AG09319 (cell line): ENCODE results near the gene PLCB1.

Experiments
- DNase-seq: peaks from one replicate; pipeline ENCODE4 v3.0.0-alpha.2; 2010; ENCODE audit warnings: low read depth; ENCODE audit errors: extremely low read depth
- CTCF ChIP-seq: IDR thresholded peaks from 2 replicates; pipeline ENCODE4 v1.5.1; 2011; ENCODE audit warnings: low read depth, mild to moderate bottlenecking, inconsistent platforms, low read length, moderate library complexity

PLCB1 gene

DNA sequence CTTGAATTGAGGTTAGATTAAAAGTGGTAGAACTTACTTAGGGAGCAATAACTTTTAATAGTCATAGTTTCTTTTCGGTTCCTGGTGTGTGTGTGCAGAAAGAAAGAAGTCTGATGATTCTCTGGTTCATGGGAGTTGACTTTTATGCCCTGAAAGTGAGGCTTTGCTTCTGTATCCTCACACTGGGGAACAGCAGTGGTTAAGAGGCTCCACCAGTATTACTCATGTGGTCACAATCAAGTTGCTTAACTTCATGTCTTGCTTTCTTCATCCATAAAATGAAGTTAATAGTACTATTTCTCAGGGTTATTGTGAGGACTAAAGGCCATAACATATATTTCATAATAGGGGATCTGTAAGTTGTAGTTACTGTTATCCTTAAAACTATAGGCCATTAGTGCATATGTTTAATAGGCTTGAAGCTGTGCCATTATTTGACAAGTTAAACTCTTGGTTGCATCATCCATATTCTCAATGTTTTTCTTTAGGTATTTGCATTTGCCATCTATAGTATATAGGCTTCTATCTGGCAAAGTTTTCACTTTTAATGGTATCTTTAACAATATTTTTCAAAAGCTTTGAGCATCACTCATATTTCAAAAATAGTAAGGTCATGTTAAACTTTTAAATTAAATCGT, 262.4 kb downstream of the PLCB1 start:
- DNase-seq: peak; percentile 23
- no peak for TF ChIP-seq CTCF

DNA sequence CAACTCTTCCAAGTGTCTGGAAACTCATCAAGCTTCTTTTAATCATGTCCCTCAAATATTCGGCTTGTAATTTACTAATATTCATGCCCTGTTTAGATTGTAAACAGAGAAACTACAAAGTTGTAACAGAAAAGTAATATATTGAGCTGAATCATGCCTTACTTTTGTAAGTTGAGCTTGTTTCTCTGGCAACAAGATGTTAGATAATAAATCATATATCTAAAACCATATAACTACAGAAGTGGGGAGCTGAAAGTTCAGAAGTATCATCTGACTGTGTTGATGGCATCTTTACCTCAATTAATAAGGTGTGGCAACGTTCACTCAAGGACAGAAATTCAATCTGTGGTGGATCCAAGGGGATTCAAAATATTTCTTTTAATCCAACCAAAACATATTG, 263.9 kb downstream of the PLCB1 start:
- no peak for TF ChIP-seq CTCF
- no peak for DNase-seq

DNA sequence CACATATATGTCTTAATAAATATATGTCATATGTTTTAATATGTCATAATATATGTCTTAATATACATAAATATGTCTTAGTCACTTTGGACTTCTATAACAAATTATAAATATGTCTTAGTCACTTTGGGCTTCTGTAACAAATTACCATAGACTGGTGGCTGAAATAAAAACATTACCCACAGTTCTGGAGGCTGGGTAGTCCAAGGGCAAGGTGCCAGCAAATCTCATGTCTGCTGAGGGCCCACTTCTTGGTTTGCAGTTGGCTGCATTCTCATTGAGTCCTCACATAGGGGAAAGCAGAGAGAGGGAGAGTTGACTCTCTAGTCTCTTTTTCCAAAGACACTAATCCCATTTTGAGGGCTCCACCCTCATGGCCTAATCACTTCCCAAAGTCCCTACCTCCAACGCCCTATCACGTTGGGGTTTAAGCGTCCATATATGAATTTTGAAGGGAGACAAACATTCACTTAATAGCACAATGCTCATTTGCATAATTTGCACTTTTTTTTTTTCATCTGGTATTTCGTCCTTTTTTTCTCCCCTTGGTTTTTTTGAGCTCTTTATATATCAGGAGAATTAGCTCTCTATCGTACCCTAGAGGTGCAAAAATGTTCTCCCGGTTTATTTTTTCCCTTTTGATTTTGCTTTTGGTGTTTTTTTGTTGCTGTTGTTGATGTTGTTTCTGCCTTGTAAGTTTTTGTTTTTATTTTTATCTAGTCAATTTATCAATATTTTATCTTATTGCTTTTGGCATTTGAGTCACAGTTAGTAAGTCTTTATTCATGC, 266.4 kb downstream of the PLCB1 start:
- no peak for TF ChIP-seq CTCF
- no peak for DNase-seq

DNA sequence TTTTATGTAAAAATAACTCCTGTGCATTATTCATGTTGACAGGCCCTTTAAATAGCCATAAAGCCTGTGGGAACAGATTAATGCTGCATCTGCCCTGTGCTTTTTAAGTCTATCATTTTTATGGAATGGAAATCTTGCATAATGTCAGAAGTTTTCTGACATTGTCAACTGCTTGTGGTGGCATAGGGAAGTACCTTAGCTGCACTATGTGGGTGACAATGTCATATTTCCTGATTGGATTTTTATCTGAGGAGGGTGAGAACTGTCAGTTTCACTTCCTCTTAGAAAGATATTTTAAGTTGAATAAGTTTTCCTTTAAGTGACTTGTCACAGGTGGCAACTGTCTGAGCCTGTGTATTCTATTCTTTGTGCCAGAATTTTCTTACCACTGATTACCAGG, 267.9 kb downstream of the PLCB1 start:
- no peak for TF ChIP-seq CTCF
- DNase-seq: no peak

- no peak for TF ChIP-seq CTCF
- DNase-seq: no peak
Observed at GRCh38 chr20:8400486-8400885, 268.4 kb downstream of the PLCB1 start.

GRCh38 chr20:8401556-8401955, 269.5 kb downstream of the PLCB1 start:
- DNase-seq: no peak
- TF ChIP-seq CTCF: no peak

GRCh38 chr20:8402798-8403197, 270.7 kb downstream of the PLCB1 start:
- no peak for TF ChIP-seq CTCF

More at GRCh38 chr20:8402798-8403197, 270.7 kb downstream of the PLCB1 start:
- no peak for DNase-seq
